ENCODE results near the gene TOP1. TPM values are rescaled to one million over a fixed set of nuclear protein-coding genes. Genes with fewer than 3 reads are reported as not detected.

The TOP1 gene
- total and polyA plus RNA-seq, 9 of the 15 experiments (the other 6 are each of a cell fraction or from before 2014, with no cell fraction given) = 26.4 to 127 (median 39.6) TPM

DNA sequence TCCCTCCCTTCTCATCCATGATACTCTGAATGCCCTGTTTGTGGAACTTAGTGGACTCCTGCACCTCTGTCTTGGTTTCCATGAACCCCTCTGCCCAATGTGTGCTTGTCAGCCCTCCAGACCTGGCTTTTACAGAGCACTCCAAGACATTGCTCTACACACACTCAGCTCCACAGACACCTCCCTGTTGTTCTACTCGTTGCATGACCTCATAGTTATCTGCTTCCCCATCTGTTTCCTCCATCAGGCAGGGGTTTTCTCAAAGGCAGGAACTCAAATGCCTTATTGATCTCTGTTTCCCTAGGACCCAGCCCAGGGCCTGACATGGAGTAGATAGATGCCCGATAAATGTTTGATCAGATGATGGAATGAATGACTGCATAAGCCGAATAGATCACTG, 122.0 kb downstream of the TOP1 start (continued):
- TF ChIP-seq POLR2AphosphoS5 (IDR thresholded peaks at IDR 0.05; ENCODE audit: control insufficient read depth, insufficient read depth, low read depth, low read length) (no peak), RNF2 (IDR thresholded peaks at IDR 0.05) (no peak), DNMT1 (IDR thresholded peaks at IDR 0.05) (no peak), NFIC (IDR thresholded peaks at IDR 0.05) (no peak), RCOR1 (IDR thresholded peaks at IDR 0.05; ENCODE audit: borderline replicate concordance in 1 of 2, low read depth in 2 of 2, low read length in 2 of 2) (peak in 1 of 2 experiments; percentile 62; a peak in 1 of 4 replicates), MEIS2 (IDR thresholded peaks at IDR 0.05; ENCODE audit: partially characterized antibody) (no peak), ATF1 (CRISPR knock-in tag; IDR thresholded peaks at IDR 0.05) (no peak), ATF1 (tag; IDR thresholded peaks at IDR 0.05) (peak; percentile 29; the same call in 1 of the 2 replicates), MTA3 (IDR thresholded peaks at IDR 0.05; ENCODE audit: borderline replicate concordance) (0 out of 2 replicates have a peak, but pooled peaks have one; percentile 31), EP300 (IDR thresholded peaks at IDR 0.05; ENCODE audit: low read length) (no peak; the same call in 1 of the 2 replicates), ZNF316 (IDR thresholded peaks at IDR 0.05) (no peak), ZSCAN32 (CRISPR knock-in tag; IDR thresholded peaks at IDR 0.05) (no peak), JUND (IDR thresholded peaks at IDR 0.05; ENCODE audit: borderline replicate concordance, low read depth, low read length) (peak; percentile 87), JUND (tag; IDR thresholded peaks at IDR 0.05; ENCODE audit: borderline replicate concordance, low read depth, low read length) (peak; percentile 82), CCAR2 (IDR thresholded peaks at IDR 0.05; ENCODE audit: low read depth, low read length) (no peak)
- TF ChIP-seq, protein P1, sequence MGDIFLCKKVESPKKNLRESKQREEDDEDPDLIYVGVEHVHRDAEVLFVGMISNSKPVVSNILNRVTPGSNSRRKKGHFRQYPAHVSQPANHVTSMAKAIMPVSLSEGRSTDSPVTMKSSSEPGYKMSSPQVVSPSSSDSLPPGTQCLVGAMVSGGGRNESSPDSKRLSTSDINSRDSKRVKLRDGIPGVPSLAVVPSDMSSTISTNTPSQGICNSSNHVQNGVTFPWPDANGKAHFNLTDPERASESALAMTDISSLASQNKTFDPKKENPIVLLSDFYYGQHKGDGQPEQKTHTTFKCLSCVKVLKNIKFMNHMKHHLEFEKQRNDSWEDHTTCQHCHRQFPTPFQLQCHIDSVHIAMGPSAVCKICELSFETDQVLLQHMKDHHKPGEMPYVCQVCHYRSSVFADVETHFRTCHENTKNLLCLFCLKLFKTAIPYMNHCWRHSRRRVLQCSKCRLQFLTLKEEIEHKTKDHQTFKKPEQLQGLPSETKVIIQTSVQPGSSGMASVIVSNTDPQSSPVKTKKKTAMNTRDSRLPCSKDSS (IDR thresholded peaks at IDR 0.05; ENCODE audit: low read depth, partially characterized antibody) = no peak
- TF ChIP-seq, protein P2, sequence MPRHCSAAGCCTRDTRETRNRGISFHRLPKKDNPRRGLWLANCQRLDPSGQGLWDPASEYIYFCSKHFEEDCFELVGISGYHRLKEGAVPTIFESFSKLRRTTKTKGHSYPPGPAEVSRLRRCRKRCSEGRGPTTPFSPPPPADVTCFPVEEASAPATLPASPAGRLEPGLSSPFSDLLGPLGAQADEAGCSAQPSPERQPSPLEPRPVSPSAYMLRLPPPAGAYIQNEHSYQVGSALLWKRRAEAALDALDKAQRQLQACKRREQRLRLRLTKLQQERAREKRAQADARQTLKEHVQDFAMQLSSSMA (CRISPR knock-in tag; IDR thresholded peaks at IDR 0.05) = no peak
- TF ChIP-seq, protein P3, sequence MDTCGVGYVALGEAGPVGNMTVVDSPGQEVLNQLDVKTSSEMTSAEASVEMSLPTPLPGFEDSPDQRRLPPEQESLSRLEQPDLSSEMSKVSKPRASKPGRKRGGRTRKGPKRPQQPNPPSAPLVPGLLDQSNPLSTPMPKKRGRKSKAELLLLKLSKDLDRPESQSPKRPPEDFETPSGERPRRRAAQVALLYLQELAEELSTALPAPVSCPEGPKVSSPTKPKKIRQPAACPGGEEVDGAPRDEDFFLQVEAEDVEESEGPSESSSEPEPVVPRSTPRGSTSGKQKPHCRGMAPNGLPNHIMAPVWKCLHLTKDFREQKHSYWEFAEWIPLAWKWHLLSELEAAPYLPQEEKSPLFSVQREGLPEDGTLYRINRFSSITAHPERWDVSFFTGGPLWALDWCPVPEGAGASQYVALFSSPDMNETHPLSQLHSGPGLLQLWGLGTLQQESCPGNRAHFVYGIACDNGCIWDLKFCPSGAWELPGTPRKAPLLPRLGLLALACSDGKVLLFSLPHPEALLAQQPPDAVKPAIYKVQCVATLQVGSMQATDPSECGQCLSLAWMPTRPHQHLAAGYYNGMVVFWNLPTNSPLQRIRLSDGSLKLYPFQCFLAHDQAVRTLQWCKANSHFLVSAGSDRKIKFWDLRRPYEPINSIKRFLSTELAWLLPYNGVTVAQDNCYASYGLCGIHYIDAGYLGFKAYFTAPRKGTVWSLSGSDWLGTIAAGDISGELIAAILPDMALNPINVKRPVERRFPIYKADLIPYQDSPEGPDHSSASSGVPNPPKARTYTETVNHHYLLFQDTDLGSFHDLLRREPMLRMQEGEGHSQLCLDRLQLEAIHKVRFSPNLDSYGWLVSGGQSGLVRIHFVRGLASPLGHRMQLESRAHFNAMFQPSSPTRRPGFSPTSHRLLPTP (IDR thresholded peaks at IDR 0.05; ENCODE audit: borderline replicate concordance, extremely low read depth, insufficient read length) = no peak
- TF ChIP-seq, protein P4, sequence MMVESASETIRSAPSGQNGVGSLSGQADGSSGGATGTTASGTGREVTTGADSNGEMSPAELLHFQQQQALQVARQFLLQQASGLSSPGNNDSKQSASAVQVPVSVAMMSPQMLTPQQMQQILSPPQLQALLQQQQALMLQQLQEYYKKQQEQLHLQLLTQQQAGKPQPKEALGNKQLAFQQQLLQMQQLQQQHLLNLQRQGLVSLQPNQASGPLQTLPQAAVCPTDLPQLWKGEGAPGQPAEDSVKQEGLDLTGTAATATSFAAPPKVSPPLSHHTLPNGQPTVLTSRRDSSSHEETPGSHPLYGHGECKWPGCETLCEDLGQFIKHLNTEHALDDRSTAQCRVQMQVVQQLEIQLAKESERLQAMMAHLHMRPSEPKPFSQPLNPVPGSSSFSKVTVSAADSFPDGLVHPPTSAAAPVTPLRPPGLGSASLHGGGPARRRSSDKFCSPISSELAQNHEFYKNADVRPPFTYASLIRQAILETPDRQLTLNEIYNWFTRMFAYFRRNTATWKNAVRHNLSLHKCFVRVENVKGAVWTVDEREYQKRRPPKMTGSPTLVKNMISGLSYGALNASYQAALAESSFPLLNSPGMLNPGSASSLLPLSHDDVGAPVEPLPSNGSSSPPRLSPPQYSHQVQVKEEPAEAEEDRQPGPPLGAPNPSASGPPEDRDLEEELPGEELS (CRISPR knock-in tag; IDR thresholded peaks at IDR 0.05; ENCODE audit: borderline replicate concordance) = no peak
